ENCODE results near the gene SLC25A30. TPM values are rescaled to one million over a fixed set of nuclear protein-coding genes. Genes with fewer than 3 reads are reported as not detected.
"Not testable (repeated sequence)": the region's sequence is repeated elsewhere in the genome, so short reads cannot be mapped to it uniquely, and the experiment has no call there.

SLC25A30 gene
- total RNA-seq, 2 donors from 2014 or later, result 12.6 to 14.2 TPM

GRCh38 chr13:45377314-45377713, 40.9 kb downstream of the SLC25A30 start:
- not testable (repeated sequence) for DNase-seq (ENCODE audit: low spot score)
- WGBS, result 96% methylated on average over 8 of the region's 12 CpGs

GRCh38 chr13:45376651-45377050, 41.5 kb downstream of the SLC25A30 start:
- DNase-seq (ENCODE audit: low spot score); H3K4me1 ChIP-seq (replicated peaks); H3K4me3 ChIP-seq; H3K36me3 ChIP-seq; H3K27me3 ChIP-seq (replicated peaks; ENCODE audit: insufficient read depth); H3K9me3 ChIP-seq; H3K27ac ChIP-seq; intact Hi-C loops (cut with DNase I): not testable (repeated sequence)
- 94% methylated on average over 8 of the region's 8 CpGs for whole genome bisulfite sequencing

More at GRCh38 chr13:45377314-45377713, 40.9 kb downstream of the SLC25A30 start:
- H3K9me3 ChIP-seq; intact Hi-C loops (cut with DNase I); H3K36me3 ChIP-seq; H3K27ac ChIP-seq; H3K4me1 ChIP-seq (replicated peaks); H3K4me3 ChIP-seq; H3K27me3 ChIP-seq (replicated peaks; ENCODE audit: insufficient read depth): not testable (repeated sequence)

- H3K27me3 ChIP-seq (replicated peaks; ENCODE audit: insufficient read depth), result no peaks in the 10 kb centered on the region
- no peaks in the 10 kb centered on the region for H3K36me3 ChIP-seq
- WGBS, result 99% methylated on average over 3 of the region's 3 CpGs
- no peak overlapping the region for H3K4me3 ChIP-seq
- DNase-seq (ENCODE audit: low spot score), result no peak
- intact Hi-C loops (cut with DNase I), result no loop called here
- TF ChIP-seq POLR2A (IDR thresholded peaks at IDR 0.05) (no peak), POLR2AphosphoS5 (IDR thresholded peaks at IDR 0.05) (no peak), CTCF (IDR thresholded peaks at IDR 0.05) (no peak)
- no peaks in the 10 kb centered on the region for H3K4me1 ChIP-seq (replicated peaks)
- no peaks in the 10 kb centered on the region for H3K9me3 ChIP-seq
- no peak overlapping the region for H3K27ac ChIP-seq
Observed at GRCh38 chr13:45374917-45375316, 43.3 kb downstream of the SLC25A30 start.

GRCh38 chr13:45373162-45373547, 45.0 kb downstream of the SLC25A30 start:
- no peak overlapping the region for H3K4me3 ChIP-seq
- WGBS, result 95% methylated on average over 5 of the region's 5 CpGs
- H3K36me3 ChIP-seq, result no peaks in the 10 kb centered on the region
- H3K27ac ChIP-seq, result no peak overlapping the region
- TF ChIP-seq POLR2A (IDR thresholded peaks at IDR 0.05), result no peak
- no peak for TF ChIP-seq CTCF (IDR thresholded peaks at IDR 0.05)
- H3K9me3 ChIP-seq, result no peaks in the 10 kb centered on the region
- no peaks in the 10 kb centered on the region for H3K27me3 ChIP-seq (replicated peaks; ENCODE audit: insufficient read depth)
- intact Hi-C loops (cut with DNase I), result no loop called here
- H3K4me1 ChIP-seq (replicated peaks), result no peaks in the 10 kb centered on the region
- no peak for DNase-seq (ENCODE audit: low spot score)

DNA sequence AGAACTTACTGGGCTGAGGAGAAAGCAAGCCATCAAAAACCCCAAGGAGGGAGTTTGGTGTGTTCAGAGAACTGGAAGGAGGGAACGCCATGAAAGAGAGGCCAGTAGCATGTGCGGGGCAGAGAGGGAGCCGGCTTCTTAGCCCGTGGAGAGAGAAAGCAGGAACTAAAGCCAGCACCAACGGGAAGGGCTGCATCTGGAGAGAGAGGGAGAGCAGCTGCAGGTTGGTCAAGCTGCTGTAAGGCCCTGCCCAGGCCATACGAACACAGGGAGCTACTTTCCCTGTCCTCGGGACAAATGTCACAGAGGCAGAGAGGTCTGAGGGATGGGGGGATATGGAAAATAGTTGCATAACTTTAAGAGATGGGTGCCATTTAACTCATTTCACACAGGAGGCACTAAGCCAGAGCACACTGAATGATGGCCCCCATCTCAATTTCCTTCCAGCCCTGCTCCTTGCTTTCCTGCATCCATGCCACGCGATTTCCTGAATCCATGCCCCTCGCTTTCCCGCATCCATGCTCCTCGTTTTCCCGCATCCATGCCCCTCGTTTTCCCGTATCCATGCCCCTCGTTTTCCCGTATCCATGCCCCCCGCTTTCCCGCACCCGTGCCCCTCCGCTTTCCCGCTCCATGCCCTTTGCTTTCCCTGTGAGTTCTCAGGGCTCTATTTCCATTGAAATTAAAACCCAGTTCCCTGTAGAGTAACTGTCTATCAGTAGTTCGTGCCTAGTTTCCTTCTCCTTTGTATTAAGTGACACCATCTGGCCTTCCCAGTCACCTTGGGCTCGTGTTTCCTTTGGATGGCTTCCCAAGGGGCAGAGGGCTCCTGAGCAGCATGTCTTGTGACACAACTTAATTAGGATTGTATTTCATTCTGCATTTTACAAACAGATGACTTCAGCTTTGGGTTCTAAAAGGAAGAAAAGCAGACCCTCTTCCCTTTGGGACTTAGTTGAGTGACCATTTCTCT, 45.7 kb downstream of the SLC25A30 start:
- 80% methylated on average over 24 of the region's 24 CpGs for WGBS
- TF ChIP-seq POLR2AphosphoS5 (IDR thresholded peaks at IDR 0.05) (no peak), CTCF (IDR thresholded peaks at IDR 0.05) (no peak), POLR2A (IDR thresholded peaks at IDR 0.05) (no peak)

GRCh38 chr13:45370922-45371406, 47.2 kb downstream of the SLC25A30 start:
- H3K27ac ChIP-seq, result no peak overlapping the region

More for the DNA sequence above, 45.7 kb downstream of the SLC25A30 start:
- H3K4me1 ChIP-seq (replicated peaks), result no peaks in the 10 kb centered on the region
- H3K27ac ChIP-seq, result no peak overlapping the region
- no peaks in the 10 kb centered on the region for H3K9me3 ChIP-seq
- no peak overlapping the region for H3K4me3 ChIP-seq
- H3K36me3 ChIP-seq, result no peaks in the 10 kb centered on the region
- intact Hi-C loops (cut with DNase I), result no loop called here
- no peaks in the 10 kb centered on the region for H3K27me3 ChIP-seq (replicated peaks; ENCODE audit: insufficient read depth)
- no peak for DNase-seq (ENCODE audit: low spot score)

More at GRCh38 chr13:45370922-45371406, 47.2 kb downstream of the SLC25A30 start:
- WGBS, result 19% methylated on average over 29 of the region's 30 CpGs
- Histone ChIP-seq H3K4me1 (replicated peaks) (no peaks in the 10 kb centered on the region), H3K4me3 (no peak overlapping the region), H3K9me3 (no peaks in the 10 kb centered on the region), H3K27me3 (replicated peaks; ENCODE audit: insufficient read depth) (no peaks in the 10 kb centered on the region), H3K36me3 (no peaks in the 10 kb centered on the region)
- TF ChIP-seq CTCF (IDR thresholded peaks at IDR 0.05), result peak; percentile 76 to 91 (median 88)
- peak; percentile 45 for TF ChIP-seq POLR2AphosphoS5 (IDR thresholded peaks at IDR 0.05)
- no peak for TF ChIP-seq POLR2A (IDR thresholded peaks at IDR 0.05)
- intact Hi-C loops (cut with DNase I), result no loop called here
- peak; percentile 40 for DNase-seq (ENCODE audit: low spot score)

Measured in prostate gland (tissue), 2 donors.